A673 (cell line): ENCODE measurements around the gene CKS2. TPM values are rescaled to one million over a fixed set of nuclear protein-coding genes. Genes with fewer than 3 reads are reported as not detected.
A peak's percentile ranks its signal among the peaks of the same experiment; 100 is the strongest.

ENCODE experiments used
- BruUV-seq: library from RNA; stranded (reverse); fragments of 400-500 nt; replicated peaks from 2 replicates; lab custom pipeline; 2021; lab: Mats Ljungman, UMichigan
- CTCF ChIA-PET: fragments of 300-600 bp; sonication (Branson Sonifier 250); formaldehyde crosslinking; loops from one replicate; lab custom pipeline; 2022; ENCODE audit warnings: antibody characterized with exemption; lab: Charles Lee
- POLR2A ChIA-PET: fragments of 300-600 bp; sonication (Branson Sonifier 250); formaldehyde crosslinking; loops from one replicate; lab custom pipeline; 2022; ENCODE audit warnings: antibody characterized with exemption; ENCODE audit not compliant: low non-redundant PET; lab: Charles Lee
- DNase-seq: peaks from one replicate; pipeline ENCODE4 v3.0.0-alpha.2; 2015; ENCODE audit warnings: low spot score
- H3K27ac ChIP-seq: fragments of 200-600 bp; sonication (generic); 2 replicates; pipeline ENCODE4 v1.5.1; 2016; ENCODE audit warnings: mixed run types, low read depth, mild to moderate bottlenecking, mixed read lengths, antibody characterized with exemption, low read length; ENCODE audit not compliant: poor library complexity, severe bottlenecking
- H3K27me3 ChIP-seq: fragments of 200-600 bp; sonication (generic); replicated peaks from 2 replicates; pipeline ENCODE4 v1.6.1; 2017; ENCODE audit warnings: mixed run types, low read depth, mild to moderate bottlenecking, mixed read lengths, antibody characterized with exemption, low read length; ENCODE audit not compliant: insufficient read depth, poor library complexity
- H3K36me3 ChIP-seq: fragments of 200-600 bp; sonication (generic); 2 replicates; pipeline ENCODE4 v1.6.1; 2016; ENCODE audit warnings: mixed run types, mild to moderate bottlenecking, mixed read lengths, antibody characterized with exemption, low read length; ENCODE audit not compliant: insufficient read depth, poor library complexity, severe bottlenecking
- H3K4me1 ChIP-seq: fragments of 200-600 bp; sonication (generic); 2 replicates; pipeline ENCODE4 v1.6.1; 2017; ENCODE audit warnings: mixed run types, mild to moderate bottlenecking, mixed read lengths, antibody characterized with exemption, low read length; ENCODE audit not compliant: insufficient read depth, poor library complexity, severe bottlenecking
- H3K4me3 ChIP-seq: fragments of 200-600 bp; sonication (generic); 2 replicates; pipeline ENCODE4 v1.5.1; 2016; ENCODE audit warnings: low read depth, mixed run types, mild to moderate bottlenecking, mixed read lengths, low read length; ENCODE audit not compliant: poor library complexity, severe bottlenecking
- H3K9me3 ChIP-seq: fragments of 200-600 bp; sonication (generic); 2 replicates; pipeline ENCODE4 v1.6.1; 2016; ENCODE audit warnings: mixed run types, low read depth, mild to moderate bottlenecking, mixed read lengths, antibody characterized with exemption, low read length; ENCODE audit not compliant: poor library complexity, severe bottlenecking
- CTCF ChIP-seq: fragments of 300-800, 200-600 bp; sonication (generic); conservative IDR thresholded peaks from 2 replicates; pipeline ENCODE4 v1.5.1; 2017; ENCODE audit warnings: low read depth, mild to moderate bottlenecking, antibody characterized with exemption, low read length, moderate library complexity, mixed read lengths
- EZH2 ChIP-seq: fragments of 200-600 bp; sonication (generic); IDR thresholded peaks from 2 replicates; pipeline ENCODE4 v1.6.1; 2017; ENCODE audit warnings: borderline replicate concordance, low read depth, mild to moderate bottlenecking, mixed read lengths, antibody characterized with exemption, low read length; ENCODE audit not compliant: poor library complexity, severe bottlenecking
- intact Hi-C: fragments of 100-400 bp; cut with micrococcal nuclease; formaldehyde crosslinking; loops from one replicate; pipeline ENCODE4 v1.10.0; 2022; ENCODE audit not compliant: unreplicated experiment
- total RNA-seq: library from RNA; stranded (reverse); gene quantifications from 2 replicates; pipeline ENCODE4 v1.2.3, GENCODE V29; 2021

CKS2 gene
- total RNA-seq, 1 experiment from 2014 or later, result 344 TPM

GRCh38 chr9:89311346-89312221 is 589 bp downstream of the CKS2 start:
- no peaks in the 10 kb centered on the region for H3K9me3 ChIP-seq
- ChIA-PET POLR2A (no interaction called here), CTCF (no interaction called here)
- TF ChIP-seq EZH2, result no peak
- TF ChIP-seq CTCF, result no peak
- peak overlapping the region; percentile 81 for H3K4me3 ChIP-seq
- H3K27ac ChIP-seq, result peak overlapping the region; percentile 93
- TSS peak; percentile 47 for BruUV-seq
- H3K36me3 ChIP-seq, result peaks cover 36% of the 10 kb centered on the region
- H3K27me3 ChIP-seq, result no peaks in the 10 kb centered on the region
- no peak for DNase-seq
- intact Hi-C loops, result loop anchor here (2.0 kb wide), 1 partner anchor 131 kb away; no protein-coding TSS in a partner anchor
- peaks cover 22% of the 10 kb centered on the region for H3K4me1 ChIP-seq

- peak overlapping the region; percentile 81 for H3K4me3 ChIP-seq
- intact Hi-C loops, result no loop called here
- DNase-seq, result peak; percentile 43
- CTCF ChIA-PET, result no interaction called here
- H3K27me3 ChIP-seq, result no peaks in the 10 kb centered on the region
- TF ChIP-seq CTCF (no peak), EZH2 (no peak)
- H3K27ac ChIP-seq, result peak overlapping the region; percentile 93
- H3K4me1 ChIP-seq, result peaks cover 22% of the 10 kb centered on the region
- H3K36me3 ChIP-seq, result peaks cover 42% of the 10 kb centered on the region
- BruUV-seq, result no TSS peak
- POLR2A ChIA-PET, result no interaction called here
- no peaks in the 10 kb centered on the region for H3K9me3 ChIP-seq
Observed at GRCh38 chr9:89312222-89312571, 1.2 kb downstream of the CKS2 start.

- peak overlapping the region; percentile 93 for H3K27ac ChIP-seq
- peak overlapping the region; percentile 81 for H3K4me3 ChIP-seq
- peaks cover 26% of the 10 kb centered on the region for H3K4me1 ChIP-seq
- DNase-seq, result no peak
- CTCF ChIA-PET, result no interaction called here
- POLR2A ChIA-PET, result no interaction called here
- TF ChIP-seq EZH2 (no peak), CTCF (no peak)
- peaks cover 49% of the 10 kb centered on the region for H3K36me3 ChIP-seq
- intact Hi-C loops, result no loop called here
- BruUV-seq, result no TSS peak
- no peaks in the 10 kb centered on the region for H3K9me3 ChIP-seq
- no peaks in the 10 kb centered on the region for H3K27me3 ChIP-seq
Observed at GRCh38 chr9:89313842-89314241, 2.8 kb downstream of the CKS2 start.
